Stimulated activated CD4-positive, alpha-beta T cell treated with anti-CD3 and anti-CD28 coated beads, TNF-alpha, amount 100 ng/mL, for 24 hours (primary cell): ENCODE results near the gene HCLS1.
"Not testable (repeated sequence)": the region's sequence is repeated elsewhere in the genome, so short reads cannot be mapped to it uniquely, and the experiment has no call there.

Experiments used
- DNase-seq, 3 experiments: peaks; one replicate each; pipeline ENCODE4 v3.0.0-alpha.2; 2020; ENCODE audit warnings: low read depth in 3 of 3

Gene HCLS1

GRCh38 chr3:121654493-121655385, 6.0 kb downstream of the HCLS1 start:
- no peak for DNase-seq

GRCh38 chr3:121651684-121652083, 9.0 kb downstream of the HCLS1 start:
- no peak for DNase-seq

GRCh38 chr3:121649645-121650044, 11.1 kb downstream of the HCLS1 start:
- DNase-seq = no peak

- no peak for DNase-seq
These were observed 12.3 kb downstream of the HCLS1 start for GRCh38 chr3:121648219-121648958.

- no peak for DNase-seq
These were observed 15.6 kb downstream of the HCLS1 start for GRCh38 chr3:121645054-121645453.

GRCh38 chr3:121642601-121643314, 17.9 kb downstream of the HCLS1 start:
- DNase-seq = no peak

GRCh38 chr3:121641127-121641526, 19.6 kb downstream of the HCLS1 start:
- no peak for DNase-seq

GRCh38 chr3:121637922-121638321, 22.8 kb downstream of the HCLS1 start:
- no peak for DNase-seq

- no peak for DNase-seq
These were observed 30.3 kb downstream of the HCLS1 start for GRCh38 chr3:121630355-121630754.

- DNase-seq = no peak
These were observed 31.1 kb downstream of the HCLS1 start for GRCh38 chr3:121629601-121630000.

GRCh38 chr3:121627622-121628021, 33.1 kb downstream of the HCLS1 start:
- DNase-seq = no peak

GRCh38 chr3:121627211-121627610, 33.5 kb downstream of the HCLS1 start:
- DNase-seq = no peak

- DNase-seq = no peak
These were observed 34.2 kb downstream of the HCLS1 start for GRCh38 chr3:121626495-121626894.

GRCh38 chr3:121624147-121624899, 36.4 kb downstream of the HCLS1 start:
- no peak for DNase-seq

- DNase-seq = no peak
These were observed 39.2 kb downstream of the HCLS1 start for GRCh38 chr3:121621491-121621890.

- no peak for DNase-seq
These were observed 41.0 kb downstream of the HCLS1 start for GRCh38 chr3:121619691-121620090.

GRCh38 chr3:121606106-121606505, 54.6 kb downstream of the HCLS1 start:
- no peak for DNase-seq

- DNase-seq = no peak
These were observed 55.9 kb downstream of the HCLS1 start for GRCh38 chr3:121604759-121605158.

- no peak for DNase-seq
These were observed 59.4 kb downstream of the HCLS1 start for GRCh38 chr3:121601212-121601812.

- DNase-seq = not testable (repeated sequence)
These were observed 60.8 kb downstream of the HCLS1 start for GRCh38 chr3:121599900-121600299.

GRCh38 chr3:121598564-121598963, 62.1 kb downstream of the HCLS1 start:
- no peak for DNase-seq
